Spleen (tissue), 11 donors: ENCODE results near the gene ZNF574. TPM values are rescaled to one million over a fixed set of nuclear protein-coding genes. Genes with fewer than 3 reads are reported as not detected.

Experiments used
- DNase-seq: peaks from one replicate; pipeline ENCODE4 v3.0.0-alpha.2; 2020
- H3K27ac ChIP-seq, 8 donors: fragments of 200-600 bp; sonication (generic) in 7 of 8; 1 replicate in 4 of 8; 2 replicates in 4 of 8; pipeline versions ENCODE4 v1.5.0 to v1.8.0; 2016 to 2021; ENCODE audit warnings: inconsistent platforms in 4 of 8, mild to moderate bottlenecking in 4 of 8, moderate library complexity in 1 of 8
- H3K27me3 ChIP-seq, 7 donors: fragments of 200-600 bp; sonication (generic) in 6 of 7; replicated peaks in 1 of 7; 1 replicate in 4 of 7; 2 replicates in 3 of 7; pipeline versions ENCODE4 v1.5.0 to v1.8.0; 2016 to 2021; ENCODE audit warnings: inconsistent platforms in 3 of 7, mild to moderate bottlenecking in 1 of 7
- H3K36me3 ChIP-seq, 6 donors: fragments of 200-600 bp; sonication (generic) in 5 of 6; 1 replicate in 4 of 6; 2 replicates in 2 of 6; pipeline versions ENCODE4 v1.5.0 to v1.8.0; 2016 to 2021; ENCODE audit warnings: inconsistent platforms in 2 of 6
- H3K4me1 ChIP-seq, 6 donors: fragments of 200-600 bp; sonication (generic) in 5 of 6; 1 replicate in 3 of 6; 2 replicates in 3 of 6; pipeline versions ENCODE4 v1.5.0 to v1.8.0; 2016 to 2021; ENCODE audit warnings: inconsistent platforms in 3 of 6
- H3K4me3 ChIP-seq, 8 donors: fragments of 200-600 bp; sonication (generic) in 7 of 8; 1 replicate in 4 of 8; 2 replicates in 4 of 8; pipeline versions ENCODE4 v1.5.0 to v1.8.0; 2016 to 2021; ENCODE audit warnings: inconsistent platforms in 4 of 8, mild to moderate bottlenecking in 4 of 8, moderate library complexity in 2 of 8
- H3K9me3 ChIP-seq, 8 donors: fragments of 200-600 bp; sonication (generic) in 7 of 8; 1 replicate in 4 of 8; 2 replicates in 4 of 8; pipeline versions ENCODE4 v1.5.0 to v1.8.0; 2016 to 2021; ENCODE audit warnings: inconsistent platforms in 4 of 8
- CTCF ChIP-seq, 11 experiments: fragments of 200-600 bp in 7 of 11; fragments of 450-650 bp in 4 of 11; sonication (generic) in 4 of 11; IDR thresholded peaks in 8 of 11; conservative IDR thresholded peaks in 3 of 11; 1 replicate in 7 of 11; 2 replicates in 4 of 11; pipeline versions ENCODE4 v1.4.0 to v1.8.0; 2016 to 2021; ENCODE audit warnings: antibody characterized with exemption in 11 of 11, inconsistent platforms in 4 of 11, mild to moderate bottlenecking in 1 of 11
- POLR2A ChIP-seq, 3 donors: fragments of 450-650 bp; IDR thresholded peaks; one replicate each; pipeline ENCODE4 v1.5.1; 2017; ENCODE audit warnings: antibody characterized with exemption in 3 of 3, mild to moderate bottlenecking in 1 of 3
- POLR2AphosphoS5 ChIP-seq, 3 donors: sonication (generic); formaldehyde crosslinking; IDR thresholded peaks; one replicate each; pipeline ENCODE4 v1.5.1; 2017; ENCODE audit warnings: antibody characterized with exemption in 3 of 3
- WGBS, 5 donors: extraction: QIAGEN DNeasy Blood & Tissue Kit in 3 of 5; methylation state at CpG; one replicate each; pipeline versions ENCODE4 v1.1.5 to v1.1.7; 2013 to 2018; 5-methylcytosine and 5-hydroxymethylcytosine counted together
- intact Hi-C: fragments of 100-400 bp; cut with DNase I; formaldehyde crosslinking; loops from one replicate; pipeline ENCODE4 v1.15.0; 2023; ENCODE audit warnings: low total_unique reads
- polyA plus RNA-seq, 3 donors: library from polyadenylated mRNA; stranded (reverse); fragments of 200-250 nt; gene quantifications; one replicate each; pipeline ENCODE4 v1.2.1, GENCODE V29; 2013
- total RNA-seq, 7 donors: library from RNA; depleted of rRNA in 3 of 7; stranded (reverse); fragments of >200 nt in 3 of 7; fragmentation: NEBNext Ultra II Directional in 4 of 7; extraction: Animal tissue kit (Norgen Biotek cat#: 25700) in 4 of 7; gene quantifications; one replicate each; pipeline versions ENCODE4 v1.1.0 to v1.2.1, GENCODE V29; 2016 to 2021
- donor health status: healthy with polysubstance abuse.
- donor health status: DM: no; HTN: no; CAD: no; lungs with moderate emphysema.
- donor health status: DM: no; HTN: no; CAD: no.
- donor health status: Bipolar disorder and iron deficiency.
- donor health status: healthy.
- donor health status: DM: no; HTN: no; CAD: no.
- donor health status: DM: yes; HTN: yes; CAD: no.

The ZNF574 gene
- total and polyA plus RNA-seq, 10 donors: 4.7 to 21.0 (median 15.3) TPM

GRCh38 chr19:42065511-42065910, 10.5 kb upstream of the ZNF574 start:
- no peak overlapping the region for H3K27ac ChIP-seq
- intact Hi-C loops: no loop called here
- H3K4me3 ChIP-seq: no peak overlapping the region
- WGBS, 5 donors: 91 to 99% (median 96%) methylated on average over 8 to 9 of the region's 9 CpGs
- H3K36me3 ChIP-seq: peaks cover 0 to 4% (median 0%) of the 10 kb centered on the region in 6 donors
- TF ChIP-seq POLR2A (IDR thresholded peaks at IDR 0.05) (no peak), POLR2AphosphoS5 (IDR thresholded peaks at IDR 0.05) (no peak), CTCF (IDR thresholded peaks at IDR 0.05 in 8 of 11, conservative IDR thresholded peaks at IDR 0.05 in 3 of 11) (no peak)
- H3K4me1 ChIP-seq: peaks cover 0 to 22% (median 14%) of the 10 kb centered on the region in 6 donors
- no peak for DNase-seq
- H3K9me3 ChIP-seq: no peaks in the 10 kb centered on the region
- peaks cover 0 to 57% (median 21%) of the 10 kb centered on the region in 7 donors for H3K27me3 ChIP-seq

- Histone ChIP-seq H3K9me3 (no peaks in the 10 kb centered on the region), H3K27me3 (peaks cover 0 to 61% (median 21%) of the 10 kb centered on the region in 7 donors), H3K4me3 (no peak overlapping the region), H3K27ac (no peak overlapping the region), H3K4me1 (peaks cover 0 to 23% (median 14%) of the 10 kb centered on the region in 6 donors), H3K36me3 (peaks cover 0 to 4% (median 0%) of the 10 kb centered on the region in 6 donors)
- no peak for TF ChIP-seq POLR2AphosphoS5 (IDR thresholded peaks at IDR 0.05)
- no peak for TF ChIP-seq CTCF (IDR thresholded peaks at IDR 0.05 in 8 of 11, conservative IDR thresholded peaks at IDR 0.05 in 3 of 11)
- no peak for TF ChIP-seq POLR2A (IDR thresholded peaks at IDR 0.05)
- intact Hi-C loops: no loop called here
- WGBS, 5 donors: 54 to 69% (median 66%) methylated on average over 8 to 9 of the region's 9 CpGs
- no peak for DNase-seq
Measured at GRCh38 chr19:42066075-42066754, 9.8 kb upstream of the ZNF574 start.

- no peak for DNase-seq
- intact Hi-C loops: no loop called here
- TF ChIP-seq POLR2A (IDR thresholded peaks at IDR 0.05) (no peak), CTCF (IDR thresholded peaks at IDR 0.05 in 8 of 11, conservative IDR thresholded peaks at IDR 0.05 in 3 of 11) (no peak), POLR2AphosphoS5 (IDR thresholded peaks at IDR 0.05) (no peak)
- Histone ChIP-seq H3K4me3 (no peak overlapping the region), H3K36me3 (peaks cover 0 to 3% (median 0%) of the 10 kb centered on the region in 6 donors), H3K27me3 (peaks cover 0 to 61% (median 21%) of the 10 kb centered on the region in 7 donors), H3K9me3 (no peaks in the 10 kb centered on the region), H3K27ac (no peak overlapping the region), H3K4me1 (peaks cover 0 to 23% (median 14%) of the 10 kb centered on the region in 6 donors)
- 76 to 84% (median 80%) methylated on average over 6 of the region's 6 CpGs for WGBS, 5 donors
Measured at GRCh38 chr19:42067315-42067888, 8.6 kb upstream of the ZNF574 start.

- Histone ChIP-seq H3K27ac (no peak overlapping the region), H3K4me3 (peak overlapping the region in 1 of 8 donors; percentile 55)
- 51 to 62% (median 52%) methylated on average over 8 of the region's 8 CpGs for WGBS, 5 donors
Measured at GRCh38 chr19:42068361-42068755, 7.6 kb upstream of the ZNF574 start.

More at GRCh38 chr19:42068361-42068755, 7.6 kb upstream of the ZNF574 start:
- H3K27me3 ChIP-seq: peaks cover 0 to 61% (median 21%) of the 10 kb centered on the region in 7 donors
- TF ChIP-seq POLR2A (IDR thresholded peaks at IDR 0.05) (no peak), POLR2AphosphoS5 (IDR thresholded peaks at IDR 0.05) (no peak), CTCF (IDR thresholded peaks at IDR 0.05 in 8 of 11, conservative IDR thresholded peaks at IDR 0.05 in 3 of 11) (no peak)
- H3K36me3 ChIP-seq: no peaks in the 10 kb centered on the region
- intact Hi-C loops: no loop called here
- H3K9me3 ChIP-seq: no peaks in the 10 kb centered on the region
- DNase-seq: no peak
- peaks cover 0 to 23% (median 14%) of the 10 kb centered on the region in 6 donors for H3K4me1 ChIP-seq
